Measurements from ENCODE around the gene CFAP410.
A peak's percentile ranks its signal among the peaks of the same experiment; 100 is the strongest.
"Not testable (repeated sequence)": the region's sequence is repeated elsewhere in the genome, so short reads cannot be mapped to it uniquely, and the experiment has no call there.

Gene CFAP410

DNA sequence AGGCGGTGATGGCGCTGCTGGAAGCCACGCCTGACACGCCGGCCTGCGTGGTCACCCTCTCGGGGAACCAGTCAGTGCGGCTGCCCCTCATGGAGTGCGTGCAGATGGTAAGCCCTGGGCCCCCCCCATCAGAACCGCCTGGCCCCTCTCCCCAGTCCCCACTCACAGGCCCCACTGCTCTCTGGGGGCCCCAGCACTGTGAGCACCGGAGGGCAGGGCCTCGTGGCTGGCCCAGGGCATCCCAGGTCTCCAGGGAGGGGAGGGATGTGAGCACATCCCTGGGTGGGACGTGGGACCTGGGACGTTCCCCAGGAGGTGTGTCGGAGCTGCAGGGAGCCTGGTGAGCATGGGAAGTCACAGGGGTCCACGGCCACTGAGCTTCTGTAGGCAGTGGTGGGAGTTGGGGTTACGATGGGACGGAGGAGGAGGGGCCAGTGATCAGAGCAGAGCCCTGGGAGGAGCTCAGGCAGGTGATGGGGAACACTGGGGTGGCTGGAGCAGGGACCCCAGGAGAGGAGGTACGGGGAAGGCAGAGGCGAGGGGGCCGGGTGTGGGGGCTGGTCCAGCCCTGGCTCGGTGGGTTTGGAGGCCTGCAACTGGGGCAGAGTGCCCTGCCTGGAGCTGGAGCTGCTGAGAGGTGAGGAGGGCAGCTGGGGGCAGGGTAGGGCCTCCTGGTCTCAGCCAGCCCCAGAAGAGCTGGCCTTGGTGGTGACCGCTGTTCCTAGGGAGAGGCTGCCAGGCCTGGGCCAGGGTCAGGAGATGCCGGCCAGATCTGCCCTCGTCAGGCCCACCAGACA is 20.5 kb downstream of the CFAP410 start:
- FAIRE-seq, result no peak
- DNase-seq (ENCODE audit: low spot score), result no peak

DNA sequence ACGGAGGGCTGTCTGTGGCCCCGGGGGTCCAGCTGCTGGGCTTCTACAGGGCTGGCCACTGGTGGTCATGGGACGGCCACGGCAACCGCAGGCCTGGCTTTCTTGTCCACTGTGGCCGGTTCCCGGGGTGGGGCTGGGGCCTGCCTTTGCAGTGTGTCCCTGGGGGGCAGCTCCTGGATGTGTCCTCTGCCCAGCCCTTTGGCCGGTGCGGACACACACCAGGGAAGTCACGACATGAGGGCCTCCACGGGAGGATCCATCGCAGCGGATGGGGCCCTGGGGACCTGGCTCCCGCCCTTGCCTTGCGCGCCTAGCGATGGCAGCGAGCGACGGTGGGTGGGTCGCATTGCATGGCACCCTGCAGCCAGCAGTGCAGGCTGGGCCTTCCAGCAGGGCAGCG is 21.3 kb downstream of the CFAP410 start:
- no peak for DNase-seq (ENCODE audit: low spot score)
- no peak for FAIRE-seq

DNA sequence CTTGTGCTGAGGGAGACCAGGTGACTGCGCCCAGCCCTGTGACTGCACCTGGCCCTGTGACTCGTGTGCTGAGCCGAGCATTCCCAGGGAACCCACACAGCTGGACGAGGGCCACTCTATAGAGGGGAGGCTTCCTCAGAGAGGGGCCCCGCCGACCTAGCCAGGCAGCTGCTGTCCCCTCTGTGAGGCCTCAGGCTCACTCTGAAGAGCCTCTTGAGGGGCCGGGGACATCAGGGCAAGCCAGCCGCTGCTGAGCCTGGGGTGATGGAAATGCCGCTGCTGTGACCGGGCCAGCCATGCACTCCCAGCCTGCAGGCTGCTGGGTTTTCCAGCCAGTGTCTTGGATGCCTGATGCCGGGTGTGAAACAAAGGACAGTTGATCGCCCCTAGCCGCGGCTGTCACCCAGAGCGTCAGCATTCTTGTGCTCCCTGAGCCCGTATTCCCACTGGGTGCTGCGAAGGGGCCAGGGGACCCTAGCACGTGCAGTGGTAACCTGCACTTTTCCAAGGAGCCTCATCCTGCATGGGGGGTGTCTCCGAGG is 21.9 kb downstream of the CFAP410 start:
- no peak for DNase-seq (ENCODE audit: low spot score)
- no peak for FAIRE-seq

DNA sequence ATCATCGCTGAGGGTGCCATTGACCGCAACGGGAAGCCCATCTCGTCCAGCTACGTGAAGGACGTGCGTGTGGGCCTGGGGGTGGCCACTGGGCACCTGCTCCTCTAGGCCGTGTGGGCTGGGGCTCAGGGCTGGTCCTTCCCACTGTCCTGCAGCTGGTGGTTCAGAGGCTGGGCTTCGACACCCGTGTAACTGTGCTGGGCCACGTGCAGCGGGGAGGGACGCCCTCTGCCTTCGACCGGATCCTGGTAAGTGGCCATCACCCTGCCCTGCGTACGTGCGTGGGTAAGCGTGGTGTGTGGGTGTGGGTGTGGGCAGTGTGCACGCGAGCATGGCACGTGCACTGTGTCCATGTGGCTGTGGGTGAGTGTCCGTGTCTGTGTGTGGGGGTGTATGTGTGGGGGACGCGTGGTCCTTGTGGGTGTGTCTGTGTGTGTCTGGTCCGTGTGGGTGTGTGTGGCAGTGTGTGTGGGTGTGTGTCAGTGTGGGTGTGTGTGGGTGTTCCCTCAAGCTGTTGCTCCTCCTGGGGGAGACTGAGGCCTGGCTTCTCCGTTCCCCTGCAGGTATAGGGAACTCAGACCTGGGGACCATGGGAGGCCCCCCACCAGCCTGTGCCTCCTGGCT is 22.8 kb downstream of the CFAP410 start:
- peak; percentile 84 for FAIRE-seq
- DNase-seq (ENCODE audit: low spot score), result no peak

DNA sequence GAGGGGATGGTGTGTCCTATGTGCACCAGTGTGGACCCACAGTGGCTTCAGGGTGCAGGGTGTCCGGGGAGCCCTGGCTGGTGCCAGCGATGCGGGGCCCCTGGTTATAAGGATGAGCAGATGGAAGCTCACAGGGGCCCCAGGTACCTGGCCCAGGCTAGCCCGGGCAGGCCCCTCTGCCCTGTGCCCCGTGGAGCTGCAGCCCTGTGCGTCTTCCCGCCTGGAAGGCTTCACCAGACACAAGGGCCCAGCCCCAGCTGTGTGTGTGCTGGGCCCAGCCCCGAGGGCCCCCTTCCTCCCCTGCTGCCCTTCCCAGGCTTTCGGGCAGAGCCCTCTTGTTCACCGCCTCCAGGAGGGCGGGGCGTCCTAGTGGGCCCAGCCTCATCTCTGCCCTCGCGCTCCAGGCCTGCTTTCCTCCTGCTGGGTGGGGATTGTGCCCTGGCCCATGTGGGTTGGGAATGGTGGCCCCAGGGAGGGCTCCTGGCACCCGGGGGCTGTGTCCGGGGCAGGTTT is 23.4 kb downstream of the CFAP410 start:
- FAIRE-seq, result no peak
- DNase-seq (ENCODE audit: low spot score), result no peak

DNA sequence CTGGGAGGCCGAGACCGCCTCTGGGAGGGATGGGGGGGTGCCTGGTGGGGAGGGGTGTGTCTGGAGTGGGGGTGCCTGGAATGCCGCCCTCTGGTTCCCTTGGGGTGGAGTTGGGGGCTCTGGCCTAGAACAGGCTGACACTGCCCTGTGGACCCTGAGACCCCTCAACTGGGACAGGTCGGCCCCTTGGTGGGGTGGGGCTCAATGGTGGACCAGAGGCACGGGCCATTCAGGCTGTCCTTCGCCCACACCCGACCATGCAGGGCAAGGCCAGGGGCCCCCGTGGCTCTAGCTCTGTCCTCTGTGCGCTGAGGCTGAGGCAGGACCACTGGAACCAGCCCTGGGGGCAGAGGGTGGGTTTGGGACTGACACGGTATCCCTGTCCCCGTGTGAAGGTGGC is 24.6 kb downstream of the CFAP410 start:
- no peak for FAIRE-seq
- no peak for DNase-seq (ENCODE audit: low spot score)

DNA sequence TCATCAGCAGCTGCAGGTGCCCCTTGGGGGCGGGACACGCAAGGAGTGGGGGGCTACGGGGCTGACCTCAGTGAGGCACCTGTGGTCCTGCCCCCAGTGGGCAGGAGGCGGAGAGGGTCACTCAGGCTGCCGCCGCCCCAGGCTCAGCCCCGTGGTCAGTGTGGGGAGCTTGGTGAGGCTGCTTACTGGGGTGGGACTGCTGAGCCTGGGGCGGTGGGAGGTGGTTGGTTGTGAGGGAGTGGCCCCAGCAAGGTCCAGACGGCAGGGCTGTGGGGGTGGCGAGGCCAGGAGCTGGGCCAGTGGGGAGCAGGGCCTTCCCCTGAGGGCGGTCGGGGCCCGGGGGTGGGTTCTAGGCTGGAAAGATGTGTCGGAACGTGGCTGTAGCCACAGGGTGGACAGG is 25.1 kb downstream of the CFAP410 start:
- DNase-seq (ENCODE audit: low spot score) (no peak), FAIRE-seq (no peak)

DNA sequence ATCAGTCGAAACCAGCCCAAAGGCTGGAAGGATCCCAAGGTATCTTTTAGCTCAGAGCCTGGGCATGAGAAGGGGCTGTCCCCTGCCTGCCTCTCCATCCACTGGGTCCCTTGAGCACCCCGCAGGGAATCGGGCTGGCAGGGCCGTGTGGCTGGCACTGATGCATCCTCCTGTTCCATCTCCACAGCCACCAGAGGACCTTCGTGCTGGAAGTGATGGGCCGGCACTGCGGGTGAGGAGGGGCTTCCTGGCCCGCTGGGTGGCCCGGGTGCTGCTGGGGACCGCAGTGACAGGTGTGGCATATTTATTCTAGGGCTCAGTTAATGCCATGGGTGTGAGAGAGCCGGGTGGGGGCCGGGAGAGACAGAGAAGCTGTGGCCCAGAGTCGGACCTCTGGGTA is 25.7 kb downstream of the CFAP410 start:
- DNase-seq (ENCODE audit: low spot score), result no peak
- no peak for FAIRE-seq

DNA sequence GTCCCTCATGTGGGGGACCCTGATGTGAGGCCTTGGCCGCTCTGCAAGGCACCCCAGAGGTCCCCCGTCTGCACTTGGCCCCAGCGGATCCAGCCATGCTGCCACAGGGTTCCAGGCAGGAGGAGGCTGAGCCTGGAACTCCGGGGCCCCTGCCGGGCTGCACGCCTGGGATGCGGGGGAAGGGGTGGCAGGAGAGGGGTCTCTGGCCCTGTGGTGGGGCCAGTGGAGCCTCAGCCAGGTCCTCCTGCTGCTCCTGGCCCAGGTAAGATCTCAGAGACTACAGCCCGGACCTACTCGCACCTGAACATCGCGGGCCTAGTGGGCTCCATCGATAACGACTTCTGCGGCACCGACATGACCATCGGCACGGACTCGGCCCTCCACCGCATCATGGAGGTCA is 26.5 kb downstream of the CFAP410 start:
- DNase-seq (ENCODE audit: low spot score) (no peak), FAIRE-seq (no peak)

DNA sequence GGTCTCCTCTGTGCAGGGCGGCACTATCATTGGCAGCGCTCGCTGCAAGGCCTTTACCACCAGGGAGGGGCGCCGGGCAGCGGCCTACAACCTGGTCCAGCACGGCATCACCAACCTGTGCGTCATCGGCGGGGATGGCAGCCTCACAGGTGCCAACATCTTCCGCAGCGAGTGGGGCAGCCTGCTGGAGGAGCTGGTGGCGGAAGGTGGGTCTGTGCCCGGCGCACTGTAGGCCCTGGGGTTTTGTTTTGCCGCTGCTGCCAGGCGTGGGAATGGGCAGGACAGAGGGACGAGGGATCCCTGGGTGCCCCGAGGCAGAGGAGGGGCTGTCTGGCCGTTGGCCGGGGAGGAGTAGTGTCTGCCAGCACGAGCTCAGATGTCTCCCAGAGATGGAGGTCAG is 27.1 kb downstream of the CFAP410 start:
- DNase-seq (ENCODE audit: low spot score) (no peak), FAIRE-seq (no peak)

DNA sequence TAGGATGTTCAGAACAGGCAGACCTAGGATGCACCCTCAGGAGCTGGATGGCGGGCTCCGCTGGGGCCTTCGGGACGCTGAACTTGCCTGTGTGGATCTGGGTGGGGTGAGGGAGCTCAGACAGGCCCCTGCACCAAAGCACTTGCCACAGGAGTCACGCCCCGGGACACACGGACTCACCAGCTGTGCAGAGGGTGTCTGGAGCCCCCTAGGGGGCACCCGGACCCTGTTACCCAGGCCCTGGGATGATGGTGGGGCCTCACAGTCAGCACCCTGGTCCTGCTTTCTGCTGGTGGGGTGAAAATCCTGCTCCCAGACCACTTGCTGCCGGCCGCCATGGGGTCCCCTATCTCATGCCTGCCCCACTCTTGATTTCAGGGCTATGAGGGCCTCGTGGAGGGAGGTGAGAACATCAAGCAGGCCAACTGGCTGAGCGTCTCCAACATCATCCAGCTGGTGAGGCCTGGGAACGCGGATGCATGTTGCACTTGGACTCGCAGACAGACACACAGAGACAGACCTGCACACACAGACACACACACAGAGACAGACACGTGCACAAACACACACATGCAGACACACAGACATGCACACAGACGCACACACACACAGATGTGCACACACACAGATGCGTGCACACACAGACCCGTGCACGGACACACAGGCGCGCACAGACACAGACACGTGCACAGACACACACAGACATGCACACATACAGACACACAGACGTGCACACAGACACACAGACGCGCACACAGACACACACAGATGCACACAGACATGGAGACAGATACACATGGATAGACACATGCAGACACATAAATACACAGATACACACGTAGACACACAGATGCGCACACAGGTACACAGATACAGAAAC is 28.3 kb downstream of the CFAP410 start:
- FAIRE-seq, result no peak
- no peak for DNase-seq (ENCODE audit: low spot score)

DNA sequence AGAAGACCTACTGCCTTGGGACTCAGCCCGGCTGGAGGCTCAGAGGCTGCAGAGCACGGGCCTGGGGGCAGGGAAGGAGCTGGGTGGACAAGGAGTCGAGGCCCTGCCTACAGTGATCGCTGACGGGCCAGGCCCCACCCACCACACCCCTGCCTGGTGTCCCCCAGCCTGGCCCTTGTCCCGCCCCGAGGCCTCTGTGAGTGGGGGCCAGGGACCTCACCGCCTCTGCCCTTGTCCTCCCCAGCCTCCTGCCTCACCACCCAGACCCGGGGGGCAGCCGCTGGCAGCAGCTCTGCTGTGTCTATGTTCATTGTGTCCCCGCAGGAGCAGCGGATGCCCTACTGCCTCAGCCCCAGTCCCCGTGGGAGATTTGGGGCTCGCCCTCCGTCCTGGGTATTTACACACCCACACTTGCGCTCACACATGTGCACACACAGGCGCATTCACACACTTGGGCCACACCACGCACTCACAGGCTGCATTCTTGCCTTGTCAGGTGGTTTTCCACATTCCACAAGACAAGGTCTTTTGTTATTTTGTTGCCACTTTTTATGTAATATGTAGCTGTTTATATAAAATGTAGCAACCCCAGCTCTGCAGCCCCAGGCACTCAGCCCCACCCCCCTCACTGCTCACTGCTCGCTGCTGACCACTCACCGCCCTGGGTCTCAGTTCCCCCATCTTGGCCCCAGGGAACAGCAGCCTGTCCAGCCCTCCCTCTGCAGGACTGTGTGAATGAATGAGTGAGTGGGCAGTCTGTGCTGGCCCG is 32.1 kb downstream of the CFAP410 start:
- no peak for FAIRE-seq
- no peak for DNase-seq (ENCODE audit: low spot score)

DNA sequence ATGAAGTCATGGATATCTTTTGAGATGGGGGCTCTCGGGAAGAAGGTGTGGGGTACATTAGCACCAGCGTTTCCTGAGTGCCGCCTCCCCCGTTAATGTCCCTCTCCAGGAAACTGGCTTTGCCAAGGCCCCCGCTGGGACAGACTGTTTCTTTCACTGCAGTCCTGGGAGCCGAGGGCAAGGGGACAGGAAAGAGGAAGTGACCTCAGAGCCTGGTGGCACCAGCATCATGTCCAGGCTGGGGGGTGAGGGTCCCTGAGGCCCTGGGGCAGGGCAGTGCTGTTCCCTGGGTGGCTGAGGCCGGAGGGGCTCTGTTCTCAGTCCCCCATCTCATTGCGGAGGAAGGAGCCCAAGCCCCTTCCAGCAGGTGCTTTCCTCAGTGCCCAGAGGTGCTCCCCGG is 33.5 kb downstream of the CFAP410 start:
- DNase-seq (ENCODE audit: low spot score), result no peak
- no peak for FAIRE-seq

DNA sequence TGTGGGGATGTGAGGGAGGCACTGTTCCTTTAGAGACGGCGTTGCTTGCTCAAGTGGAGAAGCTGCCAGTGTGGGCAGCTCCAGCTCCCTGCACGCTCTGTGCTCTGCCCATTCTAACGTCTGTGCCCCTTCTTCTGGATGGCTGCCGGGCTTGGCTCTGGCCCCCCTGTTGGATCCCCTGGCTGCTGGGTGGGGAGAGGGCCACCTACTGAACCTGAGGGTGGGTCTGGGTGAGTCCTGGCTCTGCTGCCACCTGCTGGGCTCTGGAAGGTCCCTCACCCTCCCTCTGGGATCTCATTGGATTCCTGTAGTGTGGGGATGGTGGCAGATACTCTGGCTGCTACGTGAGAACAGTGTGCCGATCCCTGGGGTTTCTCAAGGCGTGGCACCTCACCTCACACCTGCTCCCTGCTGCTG is 34.3 kb downstream of the CFAP410 start:
- DNase-seq (ENCODE audit: low spot score), result peak; percentile 46
- no peak for FAIRE-seq

DNA sequence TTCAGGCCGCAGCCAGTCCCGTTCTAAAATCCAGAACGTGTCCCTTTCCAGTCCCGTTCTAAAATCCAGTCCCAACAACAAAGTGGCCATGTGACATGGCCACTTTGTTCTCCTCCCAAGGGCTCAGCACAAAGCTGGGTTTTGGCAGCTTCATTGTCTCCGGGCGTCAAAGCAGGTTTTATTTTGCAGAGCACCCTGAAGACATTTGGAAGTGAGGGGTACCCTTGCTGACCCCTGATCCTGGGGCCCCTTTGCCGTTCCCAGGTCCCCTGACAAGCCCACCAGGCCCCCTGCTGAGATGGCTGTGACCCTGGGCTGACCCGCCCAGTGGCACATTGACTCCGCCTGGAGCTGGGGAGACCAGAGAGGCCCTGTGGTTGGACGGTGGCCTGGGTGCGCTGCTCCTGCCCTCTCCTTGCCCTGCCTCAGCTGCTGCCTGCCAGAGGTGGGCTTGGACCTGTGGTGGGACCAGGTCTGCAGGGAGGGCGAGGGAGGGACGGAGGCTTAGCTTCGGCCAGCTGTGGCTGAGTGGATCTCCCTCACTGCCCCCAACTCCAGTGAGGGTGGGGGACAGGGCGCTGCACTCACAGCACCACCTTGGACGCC is 35.1 kb downstream of the CFAP410 start:
- DNase-seq (ENCODE audit: low spot score) (no peak), FAIRE-seq (no peak)

DNA sequence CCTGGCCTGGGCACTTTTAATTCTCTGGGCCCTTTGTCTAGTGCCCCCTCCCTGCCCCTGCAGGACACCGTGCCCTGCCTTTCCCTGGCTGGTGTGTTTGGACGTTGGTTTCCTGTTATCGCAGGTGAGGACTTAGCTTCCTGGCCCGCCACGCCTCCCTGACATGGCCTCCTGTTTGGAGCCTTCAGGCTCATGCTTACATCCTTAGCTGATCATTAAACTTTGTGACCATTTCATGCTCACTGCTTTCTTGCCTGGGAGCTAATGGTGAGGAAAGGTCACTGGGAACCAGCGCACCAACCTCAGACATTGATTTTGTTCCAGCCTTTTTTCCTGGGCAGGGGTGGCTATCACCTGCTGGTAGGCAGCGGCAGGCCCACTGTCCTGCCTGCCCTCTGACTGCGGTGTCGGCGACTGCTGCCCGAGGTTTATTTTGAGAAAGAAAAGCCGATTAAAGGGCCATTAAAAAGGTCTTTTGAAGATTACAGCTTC is 35.7 kb downstream of the CFAP410 start:
- no peak for FAIRE-seq
- DNase-seq (ENCODE audit: low spot score), result no peak

DNA sequence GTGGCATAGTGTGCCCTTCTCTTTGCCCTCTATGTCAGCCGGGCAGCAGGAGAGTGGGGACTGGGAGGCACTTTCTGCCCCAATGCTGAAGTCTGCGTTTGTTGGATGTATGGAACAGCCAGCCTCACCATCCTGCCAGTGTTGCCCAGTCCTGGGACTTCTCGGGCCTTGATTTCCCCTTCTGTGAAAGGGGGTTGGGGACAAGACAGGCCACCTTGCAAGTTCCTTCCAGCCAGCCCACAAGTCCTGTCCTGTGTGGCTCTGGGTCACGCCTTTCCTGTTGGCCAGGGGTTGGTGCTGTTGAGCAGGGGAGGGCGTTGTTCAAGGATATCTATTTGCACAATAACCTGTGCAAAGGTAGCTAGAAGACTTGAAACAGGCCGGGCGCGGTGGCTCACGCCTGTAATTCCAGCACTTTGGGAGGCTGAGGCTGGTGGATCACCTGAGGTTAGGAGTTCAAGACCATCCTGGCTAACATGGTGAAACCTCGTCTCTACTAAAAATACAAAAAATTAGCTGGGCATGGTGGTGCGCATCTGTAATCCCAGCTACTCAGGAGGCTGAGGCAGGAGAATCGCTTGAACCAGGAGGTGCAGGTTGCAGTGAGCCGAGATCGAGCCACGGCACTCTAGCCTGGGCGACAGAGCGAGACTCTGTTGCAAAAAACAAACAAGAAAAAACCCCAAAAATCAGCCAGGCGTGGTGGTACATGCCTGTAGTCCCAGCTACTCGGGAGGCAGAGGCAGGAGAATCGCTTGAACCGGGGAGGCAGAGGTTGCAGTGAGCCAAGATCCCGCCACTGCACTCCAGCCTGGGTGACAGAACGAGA is 36.4 kb downstream of the CFAP410 start:
- FAIRE-seq; DNase-seq (ENCODE audit: low spot score): not testable (repeated sequence)

DNA sequence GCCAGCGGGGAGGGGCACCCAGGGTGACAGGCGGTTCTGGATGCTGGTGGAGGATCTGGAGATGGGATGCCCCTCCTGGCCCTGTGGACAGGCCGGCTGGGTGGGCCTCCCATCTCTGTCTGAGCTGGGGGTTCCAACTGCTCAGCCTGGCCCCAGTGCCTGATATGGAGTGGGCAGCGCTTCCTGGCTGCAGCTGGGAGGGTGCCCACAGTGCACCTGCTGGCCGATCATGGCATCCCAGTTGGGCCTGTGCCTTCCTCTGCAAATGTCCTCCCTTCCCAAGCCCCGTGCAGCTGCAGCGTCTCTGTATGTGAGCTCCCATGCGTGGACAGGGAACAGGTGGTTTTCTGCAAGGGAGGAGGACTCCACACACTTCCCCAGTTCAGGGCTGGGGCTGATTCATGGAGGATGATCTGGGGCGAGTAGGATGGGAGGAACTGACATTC is 37.2 kb downstream of the CFAP410 start:
- no peak for DNase-seq (ENCODE audit: low spot score)
- FAIRE-seq, result no peak

DNA sequence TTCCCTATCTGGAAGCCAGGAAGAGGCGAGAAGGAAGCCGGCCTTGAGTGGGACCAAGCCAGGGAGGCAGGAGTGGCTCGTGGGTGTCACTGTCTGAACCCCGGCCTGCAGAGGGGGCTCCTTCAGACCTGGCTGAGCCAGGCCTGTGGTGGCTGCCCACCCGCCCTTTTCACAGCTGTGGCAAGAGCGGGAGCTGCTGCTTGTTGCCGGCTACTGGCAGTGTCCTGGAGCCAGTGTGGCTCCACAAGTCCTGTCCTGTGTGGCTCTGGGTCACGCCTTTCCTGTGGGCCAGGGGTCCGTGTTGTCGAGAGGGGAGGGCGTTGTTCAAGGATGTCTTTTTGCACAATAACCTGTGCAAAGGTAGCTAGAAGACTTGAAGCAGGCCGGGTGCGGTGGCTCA is 38.0 kb downstream of the CFAP410 start:
- DNase-seq (ENCODE audit: low spot score) (no peak), FAIRE-seq (no peak)
